K562 (cell line): ENCODE measurements around the gene STIL. TPM values are rescaled to one million over a fixed set of nuclear protein-coding genes. Genes with fewer than 3 reads are reported as not detected.

ENCODE experiments used
- DACH1 ChIP-seq: fragments of 450-650 bp; IDR thresholded peaks from 2 replicates; pipeline ENCODE4 v1.6.1; 2018; ENCODE audit not compliant: partially characterized antibody
- DMBX1 ChIP-seq: fragments of 250-450 bp; sonication (Bioruptor Pico); IDR thresholded peaks from 2 replicates; pipeline ENCODE4 v1.8.0; 2022; ENCODE audit warnings: inconsistent platforms, mild to moderate bottlenecking, moderate library complexity, borderline replicate concordance
- GABPB1 ChIP-seq: sonication (generic); formaldehyde crosslinking; IDR thresholded peaks from 2 replicates; pipeline ENCODE4 v1.8.0; 2022; ENCODE audit warnings: mild to moderate bottlenecking, missing genetic modification reagents
- IRF9 ChIP-seq: fragments of 450-650 bp; IDR thresholded peaks from 2 replicates; pipeline ENCODE4 v1.6.1; 2016; ENCODE audit warnings: missing biosample characterization, missing genetic modification characterization
- NR2C2 ChIP-seq, 2 experiments: fragments of 200-800 bp in 1 of 2; sonication (Bioruptor generic) in 1 of 2; sonication (generic) in 1 of 2; formaldehyde crosslinking in 1 of 2; IDR thresholded peaks; 2 replicates each; pipeline versions ENCODE4 v1.6.1 to v1.8.0; 2016 to 2022; ENCODE audit warnings: mild to moderate bottlenecking in 1 of 2, missing compliant biosample characterization in 1 of 2, missing genetic modification characterization in 1 of 2, missing genetic modification reagents in 1 of 2
- POLR2AphosphoS5 ChIP-seq: IDR thresholded peaks from 2 replicates; pipeline ENCODE4 v1.6.1; 2011; ENCODE audit warnings: mild to moderate bottlenecking, low read depth, low read length, moderate library complexity; ENCODE audit not compliant: control insufficient read depth, insufficient read depth
- POLR2H ChIP-seq: IDR thresholded peaks from 2 replicates; pipeline ENCODE4 v1.6.1; 2016; ENCODE audit warnings: missing genetic modification characterization, low read depth, mild to moderate bottlenecking, control low read depth, missing compliant biosample characterization, moderate library complexity
- PYGO2 ChIP-seq: fragments of 450-650 bp; IDR thresholded peaks from 2 replicates; pipeline ENCODE4 v1.6.1; 2016; ENCODE audit warnings: mild to moderate bottlenecking, missing genetic modification characterization, moderate library complexity, missing compliant biosample characterization
- RAD21 ChIP-seq, 2 experiments: fragments of 250-450 bp in 1 of 2; fragments of 450-650 bp in 1 of 2; sonication (Bioruptor Pico) in 1 of 2; formaldehyde crosslinking in 1 of 2; IDR thresholded peaks in 1 of 2; conservative IDR thresholded peaks in 1 of 2; 2 replicates each; pipeline versions ENCODE4 v1.4.0 to v1.8.0; 2020 to 2022; ENCODE audit warnings: mild to moderate bottlenecking in 2 of 2, moderate library complexity in 1 of 2
- TBP ChIP-seq: optimal IDR thresholded peaks from 2 replicates; pipeline ENCODE3; 2011; ENCODE audit warnings: low read depth, low read length, improper control_type of control experiment
- TEAD4 ChIP-seq, 2 experiments: sonication (generic) in 1 of 2; formaldehyde crosslinking in 1 of 2; IDR thresholded peaks; 2 replicates each; pipeline versions ENCODE4 v1.6.1 to v1.8.0; 2012 to 2022; ENCODE audit warnings: borderline replicate concordance in 1 of 2, inconsistent platforms in 1 of 2, low read length in 1 of 2, mild to moderate bottlenecking in 1 of 2, missing genetic modification reagents in 1 of 2
- ZNF12 ChIP-seq: sonication (generic); formaldehyde crosslinking; IDR thresholded peaks from 2 replicates; pipeline ENCODE4 v1.4.0; 2020; ENCODE audit warnings: mild to moderate bottlenecking, missing genetic modification reagents
- ZNF561 ChIP-seq: fragments of 450-650 bp; formaldehyde crosslinking; conservative IDR thresholded peaks from 2 replicates; pipeline ENCODE4 v1.4.0; 2020; ENCODE audit warnings: mild to moderate bottlenecking, moderate library complexity
- ZNF764 ChIP-seq: fragments of 250-450 bp; sonication (Bioruptor Pico); IDR thresholded peaks from 2 replicates; pipeline ENCODE4 v1.4.0; 2020; ENCODE audit warnings: low read depth, mild to moderate bottlenecking, moderate library complexity
- polyA plus RNA-seq, 8 experiments: library from polyadenylated mRNA; depleted of rRNA in 4 of 8; stranded (reverse) in 5 of 8; unstranded in 3 of 8; fragments of >200 nt; fragmentation: Nextera tagmentation in 2 of 8; fragmentation: Illumina TruSeq in 1 of 8; extraction: Ambion mirVana in 2 of 8; extraction: Trizol in 1 of 8; gene quantifications; 2 replicates each; pipeline versions ENCODE4 v1.2.1 to v1.2.3, GENCODE V29; 2011 to 2014; ENCODE audit warnings: inconsistent platforms in 1 of 8, missing spikeins in 1 of 8
- total RNA-seq, 7 experiments: library from RNA; depleted of rRNA in 6 of 7; stranded (reverse); fragments of >200 nt in 6 of 7; fragmentation: Illumina TruSeq in 2 of 7; extraction: Trizol in 2 of 7; gene quantifications; 2 replicates each; pipeline versions ENCODE4 v1.2.1 to v1.2.3, GENCODE V29; 2011 to 2021; ENCODE audit warnings: low replicate concordance in 1 of 7
- TF ChIP-seq, protein P1 (sequence below): fragments of 250-450 bp; sonication (Bioruptor Pico); IDR thresholded peaks from 2 replicates; pipeline ENCODE4 v1.4.0; 2020; ENCODE audit warnings: mild to moderate bottlenecking
- TF ChIP-seq, protein P2 (sequence below): fragments of 450-650 bp; IDR thresholded peaks from 2 replicates; pipeline ENCODE4 v1.6.1; 2016; ENCODE audit warnings: borderline replicate concordance
- TF ChIP-seq, protein P3 (sequence below), 3 experiments: fragments of 200-800 bp in 1 of 3; fragments of 250-450 bp in 1 of 3; fragments of 450-650 bp in 1 of 3; sonication (Bioruptor Pico) in 1 of 3; sonication (Bioruptor generic) in 1 of 3; formaldehyde crosslinking in 1 of 3; IDR thresholded peaks; 2 replicates each; pipeline versions ENCODE4 v1.6.1 to v1.8.0; 2016 to 2022; ENCODE audit warnings: mild to moderate bottlenecking in 2 of 3, missing genetic modification characterization in 2 of 3, missing compliant biosample characterization in 1 of 3, moderate library complexity in 1 of 3

Gene STIL
- total and polyA plus RNA-seq, 9 of the 15 experiments (the other 6 are each of a cell fraction or from before 2014, with no cell fraction given) = 10.5 to 77.4 (median 39.6) TPM

- TF ChIP-seq, protein P1, sequence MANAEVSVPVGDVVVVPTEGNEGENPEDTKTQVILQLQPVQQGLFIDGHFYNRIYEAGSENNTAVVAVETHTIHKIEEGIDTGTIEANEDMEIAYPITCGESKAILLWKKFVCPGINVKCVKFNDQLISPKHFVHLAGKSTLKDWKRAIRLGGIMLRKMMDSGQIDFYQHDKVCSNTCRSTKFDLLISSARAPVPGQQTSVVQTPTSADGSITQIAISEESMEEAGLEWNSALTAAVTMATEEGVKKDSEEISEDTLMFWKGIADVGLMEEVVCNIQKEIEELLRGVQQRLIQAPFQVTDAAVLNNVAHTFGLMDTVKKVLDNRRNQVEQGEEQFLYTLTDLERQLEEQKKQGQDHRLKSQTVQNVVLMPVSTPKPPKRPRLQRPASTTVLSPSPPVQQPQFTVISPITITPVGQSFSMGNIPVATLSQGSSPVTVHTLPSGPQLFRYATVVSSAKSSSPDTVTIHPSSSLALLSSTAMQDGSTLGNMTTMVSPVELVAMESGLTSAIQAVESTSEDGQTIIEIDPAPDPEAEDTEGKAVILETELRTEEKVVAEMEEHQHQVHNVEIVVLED (CRISPR knock-in tag) = no peak
- TF ChIP-seq DACH1 = peak; percentile 67
- 0 out of 2 replicates have a peak, but pooled peaks have one; percentile 38 for TF ChIP-seq IRF9 (tag)
- TF ChIP-seq RAD21 (CRISPR knock-in tag; conservative IDR thresholded peaks at IDR 0.05 in 1 of 2, IDR thresholded peaks at IDR 0.05 in 1 of 2) = peak; percentile 92 to 94
- no peak for TF ChIP-seq GABPB1 (CRISPR knock-in tag)
- TF ChIP-seq TEAD4 (IDR thresholded peaks at IDR 0.05; ENCODE audit: low read length) = peak; percentile 46
- TF ChIP-seq TEAD4 (CRISPR knock-in tag; IDR thresholded peaks at IDR 0.05; ENCODE audit: borderline replicate concordance) = no peak
- no peak for TF ChIP-seq DMBX1 (CRISPR knock-in tag)
- peak; percentile 70 for TF ChIP-seq POLR2H (tag)
- no peak for TF ChIP-seq ZNF561 (CRISPR knock-in tag)
- TF ChIP-seq NR2C2 (CRISPR knock-in tag; IDR thresholded peaks at IDR 0.05) = no peak
- TF ChIP-seq NR2C2 (tag; IDR thresholded peaks at IDR 0.05) = 0 out of 2 replicates have a peak, but pooled peaks have one; percentile 14
- TF ChIP-seq TBP = no peak
- no peak for TF ChIP-seq POLR2AphosphoS5
- peak; percentile 44; the same call in 1 of the 2 replicates for TF ChIP-seq ZNF764 (CRISPR knock-in tag)
- TF ChIP-seq, protein P2, sequence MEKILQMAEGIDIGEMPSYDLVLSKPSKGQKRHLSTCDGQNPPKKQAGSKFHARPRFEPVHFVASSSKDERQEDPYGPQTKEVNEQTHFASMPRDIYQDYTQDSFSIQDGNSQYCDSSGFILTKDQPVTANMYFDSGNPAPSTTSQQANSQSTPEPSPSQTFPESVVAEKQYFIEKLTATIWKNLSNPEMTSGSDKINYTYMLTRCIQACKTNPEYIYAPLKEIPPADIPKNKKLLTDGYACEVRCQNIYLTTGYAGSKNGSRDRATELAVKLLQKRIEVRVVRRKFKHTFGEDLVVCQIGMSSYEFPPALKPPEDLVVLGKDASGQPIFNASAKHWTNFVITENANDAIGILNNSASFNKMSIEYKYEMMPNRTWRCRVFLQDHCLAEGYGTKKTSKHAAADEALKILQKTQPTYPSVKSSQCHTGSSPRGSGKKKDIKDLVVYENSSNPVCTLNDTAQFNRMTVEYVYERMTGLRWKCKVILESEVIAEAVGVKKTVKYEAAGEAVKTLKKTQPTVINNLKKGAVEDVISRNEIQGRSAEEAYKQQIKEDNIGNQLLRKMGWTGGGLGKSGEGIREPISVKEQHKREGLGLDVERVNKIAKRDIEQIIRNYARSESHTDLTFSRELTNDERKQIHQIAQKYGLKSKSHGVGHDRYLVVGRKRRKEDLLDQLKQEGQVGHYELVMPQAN = no peak
- TF ChIP-seq, protein P3, sequence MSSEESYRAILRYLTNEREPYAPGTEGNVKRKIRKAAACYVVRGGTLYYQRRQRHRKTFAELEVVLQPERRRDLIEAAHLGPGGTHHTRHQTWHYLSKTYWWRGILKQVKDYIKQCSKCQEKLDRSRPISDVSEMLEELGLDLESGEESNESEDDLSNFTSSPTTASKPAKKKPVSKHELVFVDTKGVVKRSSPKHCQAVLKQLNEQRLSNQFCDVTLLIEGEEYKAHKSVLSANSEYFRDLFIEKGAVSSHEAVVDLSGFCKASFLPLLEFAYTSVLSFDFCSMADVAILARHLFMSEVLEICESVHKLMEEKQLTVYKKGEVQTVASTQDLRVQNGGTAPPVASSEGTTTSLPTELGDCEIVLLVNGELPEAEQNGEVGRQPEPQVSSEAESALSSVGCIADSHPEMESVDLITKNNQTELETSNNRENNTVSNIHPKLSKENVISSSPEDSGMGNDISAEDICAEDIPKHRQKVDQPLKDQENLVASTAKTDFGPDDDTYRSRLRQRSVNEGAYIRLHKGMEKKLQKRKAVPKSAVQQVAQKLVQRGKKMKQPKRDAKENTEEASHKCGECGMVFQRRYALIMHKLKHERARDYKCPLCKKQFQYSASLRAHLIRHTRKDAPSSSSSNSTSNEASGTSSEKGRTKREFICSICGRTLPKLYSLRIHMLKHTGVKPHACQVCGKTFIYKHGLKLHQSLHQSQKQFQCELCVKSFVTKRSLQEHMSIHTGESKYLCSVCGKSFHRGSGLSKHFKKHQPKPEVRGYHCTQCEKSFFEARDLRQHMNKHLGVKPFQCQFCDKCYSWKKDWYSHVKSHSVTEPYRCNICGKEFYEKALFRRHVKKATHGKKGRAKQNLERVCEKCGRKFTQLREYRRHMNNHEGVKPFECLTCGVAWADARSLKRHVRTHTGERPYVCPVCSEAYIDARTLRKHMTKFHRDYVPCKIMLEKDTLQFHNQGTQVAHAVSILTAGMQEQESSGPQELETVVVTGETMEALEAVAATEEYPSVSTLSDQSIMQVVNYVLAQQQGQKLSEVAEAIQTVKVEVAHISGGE (CRISPR knock-in tag; IDR thresholded peaks at IDR 0.05) = no peak
- TF ChIP-seq PYGO2 (tag) = no peak
- no peak for TF ChIP-seq ZNF12 (CRISPR knock-in tag)
Observed at GRCh38 chr1:47262787-47263413, 51.0 kb downstream of the STIL start (continued).
